ENCODE data around the gene TICAM1. TPM values are rescaled to one million over a fixed set of nuclear protein-coding genes. Genes with fewer than 3 reads are reported as not detected.
A peak's percentile ranks its signal among the peaks of the same experiment; 100 is the strongest.

Gene TICAM1
- total and polyA plus RNA-seq, 10 of the 15 experiments (the other 5 are each of a cell fraction or from before 2014, with no cell fraction given) = 0.31 to 31.1 (median 5.3) TPM

GRCh38 chr19:4773047-4773640, 58.4 kb downstream of the TICAM1 start:
- H3K27ac ChIP-seq (ENCODE audit: control insufficient read depth, insufficient read depth) = no peak overlapping the region
- ATAC-seq (peak; percentile 94), FAIRE-seq (no peak), DNase-seq (ENCODE audit: low read depth, low spot score) (peak; percentile 25)
- POLR2A ChIA-PET = interaction anchor here (0.6 kb wide), 1 partner anchor 263 kb away, joined by 3 read pairs; no protein-coding TSS in a partner anchor
- 0 out of 2 replicates have a peak, but pooled peaks have one; percentile 26 for TF ChIP-seq HDGF (IDR thresholded peaks at IDR 0.05)
- no peak for TF ChIP-seq ZNF207 (IDR thresholded peaks at IDR 0.05; ENCODE audit: borderline replicate concordance)
- no peak for TF ChIP-seq NBN (IDR thresholded peaks at IDR 0.05)
- no peak for TF ChIP-seq STAT1 (conservative IDR thresholded peaks at IDR 0.05)
- peak; percentile 74 for TF ChIP-seq RELB (IDR thresholded peaks at IDR 0.05; ENCODE audit: low read depth)
- TF ChIP-seq PKNOX1 (IDR thresholded peaks at IDR 0.05) = peak; percentile 63
- no peak for TF ChIP-seq CBFB (IDR thresholded peaks at IDR 0.05; ENCODE audit: low read depth)
- no peak for TF ChIP-seq GATAD2B (conservative IDR thresholded peaks at IDR 0.05; ENCODE audit: low read depth)
- no TSS peak for BruUV-seq (replicated peaks)
- CTCF ChIA-PET = interaction anchor here (1.1 to 2.8 kb wide), 2 partner anchors 9 to 18 kb away, joined by 3 to 17 read pairs; partner anchors contain the start of gene FEM1A
- RAD21 ChIA-PET (ENCODE audit: unreplicated experiment) = interaction anchor here (0.8 to 2.4 kb wide), 4 partner anchors 18 to 1531 kb away, joined by 3 to 12 read pairs (median 5); partner anchors contain the start of gene FEM1A
- no peak overlapping the region for H3K9ac ChIP-seq (ENCODE audit: control insufficient read depth, insufficient read depth, low read length)
- in situ Hi-C loops (cut with MboI) (no loop called here), intact Hi-C loops (cut with micrococcal nuclease; ENCODE audit: unreplicated experiment) (loop anchor here (5.0 kb wide), 1 partner anchor 41 kb away; no protein-coding TSS in a partner anchor)
- H3K36me3 ChIP-seq (ENCODE audit: control insufficient read depth in 2 of 2, insufficient read depth in 2 of 2, low read length in 1 of 2) = no peaks in the 10 kb centered on the region
- no peaks in the 10 kb centered on the region for H3K79me2 ChIP-seq (ENCODE audit: control insufficient read depth, insufficient read depth, low read length)
- 13% methylated on average over 9 of the region's 9 CpGs for WGBS (ENCODE audit: insufficient coverage, insufficient replicate concordance, low lambda C conversion rate, missing lambda C conversion rate)
- H2AFZ ChIP-seq (ENCODE audit: control insufficient read depth, low read depth, low read length) = no peak overlapping the region
- H3K27me3 ChIP-seq (replicated peaks in 1 of 2; ENCODE audit: control insufficient read depth in 2 of 2, insufficient read depth in 2 of 2, low read length in 1 of 2) = no peaks in the 10 kb centered on the region; a peak in 2 of 4 replicates
- H3K4me1 ChIP-seq (ENCODE audit: control insufficient read depth, insufficient read depth, low read length) = no peaks in the 10 kb centered on the region
- SMC1A ChIA-PET (ENCODE audit: uncharacterized antibody, unreplicated experiment) = interaction anchor here (1.0 to 1.7 kb wide), 4 partner anchors 17 to 95 kb away, joined by 3 to 10 read pairs (median 4); partner anchors contain the start of genes FEM1A and PLIN3
- no peaks in the 10 kb centered on the region; the same call in 2 of the 3 replicates for H3K9me3 ChIP-seq (replicated peaks; ENCODE audit: control insufficient read depth, insufficient read depth, low read length)
- H3K4me3 ChIP-seq = no peak overlapping the region
- H4K20me1 ChIP-seq (ENCODE audit: control insufficient read depth, insufficient read depth) = no peaks in the 10 kb centered on the region; the same call in 1 of the 2 replicates
- no peak overlapping the region for H3K4me2 ChIP-seq (ENCODE audit: control insufficient read depth, insufficient read depth)
